ENCODE results near the gene PHF21A.
"Not testable (repeated sequence)": the region's sequence is repeated elsewhere in the genome, so short reads cannot be mapped to it uniquely, and the experiment has no call there.

The PHF21A gene

GRCh38 chr11:45921561-45922424, 199.5 kb downstream of the PHF21A start:
- DNase-seq (ENCODE audit: low read depth, low spot score) = no peak

- DNase-seq (ENCODE audit: low read depth, low spot score) = no peak
These were observed 200.4 kb downstream of the PHF21A start for GRCh38 chr11:45920531-45921477.

DNA sequence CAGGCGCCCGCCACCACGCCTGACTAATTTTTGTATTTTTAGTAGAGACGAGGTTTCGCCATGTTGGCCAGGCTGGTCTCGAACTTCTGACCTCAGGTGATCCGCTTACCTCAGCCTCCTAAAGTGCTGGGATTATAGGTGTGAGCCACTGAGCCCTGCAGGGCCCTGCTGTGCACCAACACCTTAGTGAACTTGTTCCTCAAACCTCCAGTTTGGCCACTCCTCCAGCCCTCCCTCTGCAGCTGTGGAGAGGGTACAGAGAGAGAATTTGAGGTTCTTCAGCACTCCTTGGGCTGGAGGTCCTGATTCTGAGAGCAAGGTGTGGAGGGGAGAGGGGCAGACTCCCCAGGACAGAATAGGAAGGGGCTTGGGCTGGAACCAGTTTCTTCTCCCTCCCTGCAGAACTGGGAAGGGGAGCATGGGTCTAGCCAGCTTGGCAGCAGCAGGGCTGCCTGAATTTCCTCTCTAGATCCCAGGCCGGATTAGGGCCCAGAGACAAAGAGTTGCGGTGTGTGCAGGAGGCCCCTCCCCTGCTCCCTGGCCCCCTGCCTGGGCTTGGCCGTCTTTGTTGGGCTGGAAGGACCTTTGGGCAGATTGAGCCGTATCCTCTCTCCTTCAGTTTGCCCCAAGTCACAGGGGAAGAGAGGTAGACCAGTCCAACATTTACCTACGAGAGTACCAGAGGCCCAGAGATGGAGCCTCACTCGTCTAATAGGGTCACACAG, 201.3 kb downstream of the PHF21A start:
- DNase-seq (ENCODE audit: low read depth, low spot score) = no peak

- no peak for DNase-seq (ENCODE audit: low read depth, low spot score)
These were observed 202.1 kb downstream of the PHF21A start for GRCh38 chr11:45918962-45919675.

- DNase-seq (ENCODE audit: low read depth, low spot score) = peak; percentile 33
These were observed 202.8 kb downstream of the PHF21A start for GRCh38 chr11:45918331-45918941.

- peak; percentile 93 for DNase-seq (ENCODE audit: low read depth, low spot score)
These were observed 203.5 kb downstream of the PHF21A start, which contains the start of gene PEX16 for GRCh38 chr11:45917623-45918330. Gene PEX16 (minus strand): TSS chr11:45917877. CDS start chr11:45917811, 66 bp downstream.

GRCh38 chr11:45917286-45917622, 204.0 kb downstream of the PHF21A start:
- DNase-seq (ENCODE audit: low read depth, low spot score) = no peak

- DNase-seq (ENCODE audit: low read depth, low spot score) = no peak
These were observed 205.8 kb downstream of the PHF21A start for GRCh38 chr11:45915446-45915845.

DNA sequence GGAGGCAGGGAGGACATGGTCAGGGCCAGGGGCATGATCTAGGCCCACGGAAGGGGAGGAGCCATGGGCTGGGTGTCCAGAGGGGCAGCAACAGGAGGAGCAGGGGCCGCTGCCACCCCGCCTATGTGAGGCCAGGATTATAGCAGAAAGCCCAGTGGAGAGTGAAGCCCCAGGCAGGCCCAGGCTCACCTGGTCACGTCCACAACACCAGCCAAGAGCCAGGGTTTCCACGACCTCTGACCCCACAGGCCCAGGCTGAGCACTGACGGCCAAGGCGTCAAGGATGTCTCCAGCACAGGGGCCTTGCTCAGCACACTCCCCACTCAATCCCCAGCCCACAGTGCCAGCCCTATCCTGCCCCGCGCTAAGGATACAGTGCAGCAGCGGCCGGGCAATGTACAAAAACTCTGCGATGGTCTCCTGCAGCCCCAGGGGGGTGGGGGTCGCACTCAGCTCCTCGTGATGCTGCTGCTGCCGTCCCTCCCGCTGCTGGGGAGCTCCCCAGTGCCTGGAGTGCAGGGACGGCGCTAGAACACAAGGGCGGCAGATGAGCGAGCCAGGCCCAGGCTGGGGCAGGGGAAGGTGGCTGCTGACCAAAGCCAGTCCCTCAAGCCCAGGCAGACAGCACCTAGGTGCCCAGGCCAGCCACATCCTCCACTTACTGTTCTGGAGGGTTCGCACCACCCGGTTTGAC, 207.2 kb downstream of the PHF21A start:
- DNase-seq (ENCODE audit: low read depth, low spot score) = no peak

DNA sequence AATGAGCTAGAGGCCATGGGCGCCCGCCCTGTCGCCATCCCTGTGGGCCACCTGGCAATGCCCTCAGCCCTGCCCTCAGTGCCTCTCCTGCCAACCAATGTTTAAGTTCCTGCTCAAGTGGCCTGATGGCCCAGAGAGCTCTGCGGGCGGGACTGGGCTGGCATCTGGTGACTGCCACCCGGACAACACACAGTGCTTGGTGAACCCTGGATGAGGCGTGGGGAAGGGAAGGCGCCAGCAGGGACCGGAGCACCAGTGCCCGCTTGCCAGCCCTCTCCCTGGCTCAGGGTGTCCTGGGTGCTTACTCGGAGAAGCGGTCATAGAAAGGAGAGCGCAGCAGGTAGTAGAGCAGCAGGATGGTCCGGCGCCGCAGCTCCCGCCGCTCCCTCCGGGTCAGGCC, 207.7 kb downstream of the PHF21A start:
- no peak for DNase-seq (ENCODE audit: low read depth, low spot score)

DNA sequence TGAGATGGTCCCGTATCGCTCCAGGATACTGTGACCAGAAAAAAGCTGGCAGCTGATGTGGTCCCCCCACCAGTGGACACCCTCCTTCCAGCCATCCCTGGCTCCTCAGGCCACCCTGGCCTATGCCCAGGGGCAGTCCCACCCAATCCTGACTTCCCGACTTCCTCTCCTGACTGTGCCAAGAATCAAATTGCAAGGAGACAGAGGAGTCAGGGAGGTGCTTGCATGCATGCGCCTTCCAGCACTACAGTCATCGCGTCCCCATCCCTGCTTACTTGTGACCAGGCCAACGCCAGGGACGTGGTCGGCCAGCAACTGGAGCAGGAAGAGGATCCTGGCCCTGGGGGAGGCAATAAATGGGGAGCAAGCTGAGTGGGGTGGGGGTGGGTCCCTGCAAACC, 210.6 kb downstream of the PHF21A start:
- no peak for DNase-seq (ENCODE audit: low read depth, low spot score)

- DNase-seq (ENCODE audit: low read depth, low spot score) = no peak
These were observed 211.4 kb downstream of the PHF21A start for GRCh38 chr11:45909594-45910475.

GRCh38 chr11:45907911-45908370, 213.3 kb downstream of the PHF21A start:
- no peak for DNase-seq (ENCODE audit: low read depth, low spot score)

GRCh38 chr11:45906965-45907611, 214.2 kb downstream of the PHF21A start, which contains the start of gene FREY1:
Gene FREY1 (minus strand): TSS chr11:45907271. CDS start chr11:45907245, 26 bp downstream.
- DNase-seq (ENCODE audit: low read depth, low spot score) = no peak

GRCh38 chr11:45906096-45906682, 215.1 kb downstream of the PHF21A start:
- DNase-seq (ENCODE audit: low read depth, low spot score) = no peak

- DNase-seq (ENCODE audit: low read depth, low spot score) = not testable (repeated sequence)
These were observed 215.7 kb downstream of the PHF21A start for GRCh38 chr11:45905576-45905975.

- DNase-seq (ENCODE audit: low read depth, low spot score) = no peak
These were observed 216.2 kb downstream of the PHF21A start for GRCh38 chr11:45905095-45905494.

Data from activated CD4-positive, CD25-positive, alpha-beta regulatory T cell treated with anti-CD3 and anti-CD28 coated beads, Interleukin-2, amount 50 U/mL, for 16 hours (primary cell).